ENCODE results near the gene IL1RAPL2.

GRCh38 chrX:105269386-105269785, 703.4 kb downstream of the IL1RAPL2 start:
- TF ChIP-seq, protein P1, sequence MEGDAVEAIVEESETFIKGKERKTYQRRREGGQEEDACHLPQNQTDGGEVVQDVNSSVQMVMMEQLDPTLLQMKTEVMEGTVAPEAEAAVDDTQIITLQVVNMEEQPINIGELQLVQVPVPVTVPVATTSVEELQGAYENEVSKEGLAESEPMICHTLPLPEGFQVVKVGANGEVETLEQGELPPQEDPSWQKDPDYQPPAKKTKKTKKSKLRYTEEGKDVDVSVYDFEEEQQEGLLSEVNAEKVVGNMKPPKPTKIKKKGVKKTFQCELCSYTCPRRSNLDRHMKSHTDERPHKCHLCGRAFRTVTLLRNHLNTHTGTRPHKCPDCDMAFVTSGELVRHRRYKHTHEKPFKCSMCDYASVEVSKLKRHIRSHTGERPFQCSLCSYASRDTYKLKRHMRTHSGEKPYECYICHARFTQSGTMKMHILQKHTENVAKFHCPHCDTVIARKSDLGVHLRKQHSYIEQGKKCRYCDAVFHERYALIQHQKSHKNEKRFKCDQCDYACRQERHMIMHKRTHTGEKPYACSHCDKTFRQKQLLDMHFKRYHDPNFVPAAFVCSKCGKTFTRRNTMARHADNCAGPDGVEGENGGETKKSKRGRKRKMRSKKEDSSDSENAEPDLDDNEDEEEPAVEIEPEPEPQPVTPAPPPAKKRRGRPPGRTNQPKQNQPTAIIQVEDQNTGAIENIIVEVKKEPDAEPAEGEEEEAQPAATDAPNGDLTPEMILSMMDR (IDR thresholded peaks at IDR 0.05) = no peak
- TF ChIP-seq POLR2AphosphoS5 (IDR thresholded peaks at IDR 0.05) = no peak
- no peak for TF ChIP-seq POLR2A (IDR thresholded peaks at IDR 0.05; ENCODE audit: low read depth)

Measured in esophagus muscularis mucosa (tissue), 3 donors.